ENCODE results near the gene CPNE2. TPM values are rescaled to one million over a fixed set of nuclear protein-coding genes. Genes with fewer than 3 reads are reported as not detected.

Gene CPNE2
- polyA plus RNA-seq, 2 of the 4 experiments (the other 2 are of a cell fraction) = 36.7 TPM

GRCh38 chr16:57140931-57141668 lies 48.7 kb downstream of the CPNE2 start:
- Histone ChIP-seq H3K27ac (no peak overlapping the region), H3K9me3 (no peaks in the 10 kb centered on the region), H3K4me1 (no peaks in the 10 kb centered on the region), H3K4me3 (no peak overlapping the region), H3K4me2 (no peak overlapping the region)
- ATAC-seq (no peak), DNase-seq (ENCODE audit: low read depth in 1 of 2, low spot score in 1 of 2) (no peak), FAIRE-seq (no peak)
- ChIA-PET POLR2A (no interaction called here), CTCF (interaction anchor here (1.2 to 4.6 kb wide), 4 partner anchors 12 to 48 kb away, joined by 3 to 18 read pairs (median 7); partner anchors contain the start of gene CPNE2)
- WGBS (ENCODE audit: missing lambda C conversion rate) = 89% methylated on average over 5 of the region's 7 CpGs
- TF ChIP-seq NFE2L2 (conservative IDR thresholded peaks at IDR 0.05; ENCODE audit: low read length) (no peak), KDM1A (IDR thresholded peaks at IDR 0.05; ENCODE audit: low read depth) (no peak), ZNF302 (CRISPR knock-in tag; IDR thresholded peaks at IDR 0.05) (no peak)

GRCh38 chr16:57141822-57142631 lies 49.6 kb downstream of the CPNE2 start:
- DNase-seq (ENCODE audit: low read depth in 1 of 2, low spot score in 1 of 2) (no peak), FAIRE-seq (no peak), ATAC-seq (no peak)
- ChIA-PET POLR2A (no interaction called here), CTCF (interaction anchor here (1.2 to 4.6 kb wide), 4 partner anchors 11 to 49 kb away, joined by 3 to 18 read pairs (median 7); partner anchors contain the start of gene CPNE2)
- Histone ChIP-seq H3K27ac (no peak overlapping the region), H3K4me1 (no peaks in the 10 kb centered on the region), H3K4me2 (no peak overlapping the region), H3K4me3 (no peak overlapping the region), H3K9me3 (no peaks in the 10 kb centered on the region)
- WGBS (ENCODE audit: missing lambda C conversion rate) = 90% methylated on average over 16 of the region's 16 CpGs
- no peak for TF ChIP-seq RAD21 (conservative IDR thresholded peaks at IDR 0.05 in 1 of 2, IDR thresholded peaks at IDR 0.05 in 1 of 2)
- TF ChIP-seq RCOR1 (IDR thresholded peaks at IDR 0.05; ENCODE audit: low read depth, low read length) = no peak
- no peak for TF ChIP-seq PBX3 (IDR thresholded peaks at IDR 0.05)
- no peak for TF ChIP-seq EHF (CRISPR knock-in tag; IDR thresholded peaks at IDR 0.05)
- TF ChIP-seq RFX5 (IDR thresholded peaks at IDR 0.05) = no peak
- no peak for TF ChIP-seq POLR2AphosphoS2 (conservative IDR thresholded peaks at IDR 0.05; ENCODE audit: low read length)
- TF ChIP-seq KDM5A (IDR thresholded peaks at IDR 0.05) = no peak
- TF ChIP-seq MYC (IDR thresholded peaks at IDR 0.05; ENCODE audit: borderline replicate concordance, low read length) = no peak
- no peak for TF ChIP-seq HMGXB4 (CRISPR knock-in tag; IDR thresholded peaks at IDR 0.05; ENCODE audit: borderline replicate concordance)
- no peak for TF ChIP-seq TFCP2L1 (CRISPR knock-in tag; IDR thresholded peaks at IDR 0.05)
- TF ChIP-seq NR3C1 (IDR thresholded peaks at IDR 0.05) = no peak
- no peak for TF ChIP-seq NFE2L2 (conservative IDR thresholded peaks at IDR 0.05; ENCODE audit: low read length)
- TF ChIP-seq HDAC2 (IDR thresholded peaks at IDR 0.05) = no peak

GRCh38 chr16:57143149-57143921 lies 51.0 kb downstream of the CPNE2 start:
- CTCF ChIA-PET = interaction anchor here (0.9 to 4.6 kb wide), 5 partner anchors 9 to 273 kb away, joined by 3 to 18 read pairs (median 4); partner anchors contain the start of gene CPNE2
- Histone ChIP-seq H3K27ac (no peak overlapping the region), H3K4me2 (no peak overlapping the region), H3K4me1 (no peaks in the 10 kb centered on the region), H3K4me3 (no peak overlapping the region), H3K9me3 (no peaks in the 10 kb centered on the region)
- ATAC-seq (no peak), DNase-seq (ENCODE audit: low read depth in 1 of 2, low spot score in 1 of 2) (no peak), FAIRE-seq (no peak)
- 86% methylated on average over 10 of the region's 14 CpGs for WGBS (ENCODE audit: missing lambda C conversion rate)
- POLR2A ChIA-PET = no interaction called here
- TF ChIP-seq POLR2AphosphoS2 (conservative IDR thresholded peaks at IDR 0.05; ENCODE audit: low read length) = no peak
- TF ChIP-seq PBX3 (IDR thresholded peaks at IDR 0.05) = no peak
- no peak for TF ChIP-seq HOXB13 (CRISPR knock-in tag; IDR thresholded peaks at IDR 0.05; ENCODE audit: low read depth)
- no peak for TF ChIP-seq SREBF2 (IDR thresholded peaks at IDR 0.05)
- no peak for TF ChIP-seq GATA3 (IDR thresholded peaks at IDR 0.05; ENCODE audit: borderline replicate concordance)
- no peak for TF ChIP-seq HMGXB4 (CRISPR knock-in tag; IDR thresholded peaks at IDR 0.05; ENCODE audit: borderline replicate concordance)
- TF ChIP-seq TFCP2L1 (CRISPR knock-in tag; IDR thresholded peaks at IDR 0.05) = no peak
- no peak for TF ChIP-seq JUN (IDR thresholded peaks at IDR 0.05)
- no peak for TF ChIP-seq FOXS1 (CRISPR knock-in tag; IDR thresholded peaks at IDR 0.05)
- TF ChIP-seq HOXB5 (CRISPR knock-in tag; IDR thresholded peaks at IDR 0.05) = no peak
- TF ChIP-seq ZFP36 (IDR thresholded peaks at IDR 0.05; ENCODE audit: borderline replicate concordance, partially characterized antibody) = no peak
- TF ChIP-seq MYC (IDR thresholded peaks at IDR 0.05; ENCODE audit: borderline replicate concordance, low read length) = no peak
- no peak for TF ChIP-seq SMC3 (IDR thresholded peaks at IDR 0.05)
- no peak for TF ChIP-seq ZSCAN20 (CRISPR knock-in tag; IDR thresholded peaks at IDR 0.05)

All from A549 (cell line).